Measurements from ENCODE around the gene MAPKAP1. TPM values are rescaled to one million over a fixed set of nuclear protein-coding genes. Genes with fewer than 3 reads are reported as not detected.
A peak's percentile ranks its signal among the peaks of the same experiment; 100 is the strongest.

MAPKAP1 gene
- total and polyA plus RNA-seq, 2 of the 13 experiments (the other 11 are each of a cell fraction or from before 2014, with no cell fraction given), result 45.0 to 64.3 TPM

GRCh38 chr9:125407974-125408900 is 298.8 kb downstream of the MAPKAP1 start (continued):
- TF ChIP-seq, protein P1, sequence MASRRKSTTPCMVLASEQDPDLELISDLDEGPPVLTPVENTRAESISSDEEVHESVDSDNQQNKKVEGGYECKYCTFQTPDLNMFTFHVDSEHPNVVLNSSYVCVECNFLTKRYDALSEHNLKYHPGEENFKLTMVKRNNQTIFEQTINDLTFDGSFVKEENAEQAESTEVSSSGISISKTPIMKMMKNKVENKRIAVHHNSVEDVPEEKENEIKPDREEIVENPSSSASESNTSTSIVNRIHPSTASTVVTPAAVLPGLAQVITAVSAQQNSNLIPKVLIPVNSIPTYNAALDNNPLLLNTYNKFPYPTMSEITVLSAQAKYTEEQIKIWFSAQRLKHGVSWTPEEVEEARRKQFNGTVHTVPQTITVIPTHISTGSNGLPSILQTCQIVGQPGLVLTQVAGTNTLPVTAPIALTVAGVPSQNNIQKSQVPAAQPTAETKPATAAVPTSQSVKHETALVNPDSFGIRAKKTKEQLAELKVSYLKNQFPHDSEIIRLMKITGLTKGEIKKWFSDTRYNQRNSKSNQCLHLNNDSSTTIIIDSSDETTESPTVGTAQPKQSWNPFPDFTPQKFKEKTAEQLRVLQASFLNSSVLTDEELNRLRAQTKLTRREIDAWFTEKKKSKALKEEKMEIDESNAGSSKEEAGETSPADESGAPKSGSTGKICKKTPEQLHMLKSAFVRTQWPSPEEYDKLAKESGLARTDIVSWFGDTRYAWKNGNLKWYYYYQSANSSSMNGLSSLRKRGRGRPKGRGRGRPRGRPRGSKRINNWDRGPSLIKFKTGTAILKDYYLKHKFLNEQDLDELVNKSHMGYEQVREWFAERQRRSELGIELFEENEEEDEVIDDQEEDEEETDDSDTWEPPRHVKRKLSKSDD (CRISPR knock-in tag; IDR thresholded peaks at IDR 0.05; ENCODE audit: low read depth), result no peak
- TF ChIP-seq TCF12 (IDR thresholded peaks at IDR 0.05) (no peak), TCF12 (CRISPR knock-in tag; IDR thresholded peaks at IDR 0.05) (no peak), ZNF768 (CRISPR knock-in tag; IDR thresholded peaks at IDR 0.05) (peak; percentile 69; the same call in 1 of the 2 replicates), PBX2 (CRISPR knock-in tag; IDR thresholded peaks at IDR 0.05) (no peak), ZNF652 (CRISPR knock-in tag; IDR thresholded peaks at IDR 0.05; ENCODE audit: borderline replicate concordance, low read depth) (no peak), KLF13 (CRISPR knock-in tag; IDR thresholded peaks at IDR 0.05) (no peak), EED (CRISPR knock-in tag; IDR thresholded peaks at IDR 0.05) (0 out of 2 replicates have a peak, but pooled peaks have one; percentile 23), ZKSCAN1 (IDR thresholded peaks at IDR 0.05; ENCODE audit: low read length) (no peak), ZBTB34 (CRISPR knock-in tag; IDR thresholded peaks at IDR 0.05) (no peak), ZNF589 (CRISPR knock-in tag; conservative IDR thresholded peaks at IDR 0.05) (no peak)
- TF ChIP-seq, protein P2, sequence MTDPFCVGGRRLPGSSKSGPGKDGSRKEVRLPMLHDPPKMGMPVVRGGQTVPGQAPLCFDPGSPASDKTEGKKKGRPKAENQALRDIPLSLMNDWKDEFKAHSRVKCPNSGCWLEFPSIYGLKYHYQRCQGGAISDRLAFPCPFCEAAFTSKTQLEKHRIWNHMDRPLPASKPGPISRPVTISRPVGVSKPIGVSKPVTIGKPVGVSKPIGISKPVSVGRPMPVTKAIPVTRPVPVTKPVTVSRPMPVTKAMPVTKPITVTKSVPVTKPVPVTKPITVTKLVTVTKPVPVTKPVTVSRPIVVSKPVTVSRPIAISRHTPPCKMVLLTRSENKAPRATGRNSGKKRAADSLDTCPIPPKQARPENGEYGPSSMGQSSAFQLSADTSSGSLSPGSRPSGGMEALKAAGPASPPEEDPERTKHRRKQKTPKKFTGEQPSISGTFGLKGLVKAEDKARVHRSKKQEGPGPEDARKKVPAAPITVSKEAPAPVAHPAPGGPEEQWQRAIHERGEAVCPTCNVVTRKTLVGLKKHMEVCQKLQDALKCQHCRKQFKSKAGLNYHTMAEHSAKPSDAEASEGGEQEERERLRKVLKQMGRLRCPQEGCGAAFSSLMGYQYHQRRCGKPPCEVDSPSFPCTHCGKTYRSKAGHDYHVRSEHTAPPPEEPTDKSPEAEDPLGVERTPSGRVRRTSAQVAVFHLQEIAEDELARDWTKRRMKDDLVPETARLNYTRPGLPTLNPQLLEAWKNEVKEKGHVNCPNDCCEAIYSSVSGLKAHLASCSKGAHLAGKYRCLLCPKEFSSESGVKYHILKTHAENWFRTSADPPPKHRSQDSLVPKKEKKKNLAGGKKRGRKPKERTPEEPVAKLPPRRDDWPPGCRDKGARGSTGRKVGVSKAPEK (CRISPR knock-in tag; IDR thresholded peaks at IDR 0.05; ENCODE audit: borderline replicate concordance), result no peak
- TF ChIP-seq, protein P3, sequence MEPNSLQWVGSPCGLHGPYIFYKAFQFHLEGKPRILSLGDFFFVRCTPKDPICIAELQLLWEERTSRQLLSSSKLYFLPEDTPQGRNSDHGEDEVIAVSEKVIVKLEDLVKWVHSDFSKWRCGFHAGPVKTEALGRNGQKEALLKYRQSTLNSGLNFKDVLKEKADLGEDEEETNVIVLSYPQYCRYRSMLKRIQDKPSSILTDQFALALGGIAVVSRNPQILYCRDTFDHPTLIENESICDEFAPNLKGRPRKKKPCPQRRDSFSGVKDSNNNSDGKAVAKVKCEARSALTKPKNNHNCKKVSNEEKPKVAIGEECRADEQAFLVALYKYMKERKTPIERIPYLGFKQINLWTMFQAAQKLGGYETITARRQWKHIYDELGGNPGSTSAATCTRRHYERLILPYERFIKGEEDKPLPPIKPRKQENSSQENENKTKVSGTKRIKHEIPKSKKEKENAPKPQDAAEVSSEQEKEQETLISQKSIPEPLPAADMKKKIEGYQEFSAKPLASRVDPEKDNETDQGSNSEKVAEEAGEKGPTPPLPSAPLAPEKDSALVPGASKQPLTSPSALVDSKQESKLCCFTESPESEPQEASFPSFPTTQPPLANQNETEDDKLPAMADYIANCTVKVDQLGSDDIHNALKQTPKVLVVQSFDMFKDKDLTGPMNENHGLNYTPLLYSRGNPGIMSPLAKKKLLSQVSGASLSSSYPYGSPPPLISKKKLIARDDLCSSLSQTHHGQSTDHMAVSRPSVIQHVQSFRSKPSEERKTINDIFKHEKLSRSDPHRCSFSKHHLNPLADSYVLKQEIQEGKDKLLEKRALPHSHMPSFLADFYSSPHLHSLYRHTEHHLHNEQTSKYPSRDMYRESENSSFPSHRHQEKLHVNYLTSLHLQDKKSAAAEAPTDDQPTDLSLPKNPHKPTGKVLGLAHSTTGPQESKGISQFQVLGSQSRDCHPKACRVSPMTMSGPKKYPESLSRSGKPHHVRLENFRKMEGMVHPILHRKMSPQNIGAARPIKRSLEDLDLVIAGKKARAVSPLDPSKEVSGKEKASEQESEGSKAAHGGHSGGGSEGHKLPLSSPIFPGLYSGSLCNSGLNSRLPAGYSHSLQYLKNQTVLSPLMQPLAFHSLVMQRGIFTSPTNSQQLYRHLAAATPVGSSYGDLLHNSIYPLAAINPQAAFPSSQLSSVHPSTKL (CRISPR knock-in tag; IDR thresholded peaks at IDR 0.05), result no peak; the same call in 1 of the 2 replicates
- TF ChIP-seq, protein P4, sequence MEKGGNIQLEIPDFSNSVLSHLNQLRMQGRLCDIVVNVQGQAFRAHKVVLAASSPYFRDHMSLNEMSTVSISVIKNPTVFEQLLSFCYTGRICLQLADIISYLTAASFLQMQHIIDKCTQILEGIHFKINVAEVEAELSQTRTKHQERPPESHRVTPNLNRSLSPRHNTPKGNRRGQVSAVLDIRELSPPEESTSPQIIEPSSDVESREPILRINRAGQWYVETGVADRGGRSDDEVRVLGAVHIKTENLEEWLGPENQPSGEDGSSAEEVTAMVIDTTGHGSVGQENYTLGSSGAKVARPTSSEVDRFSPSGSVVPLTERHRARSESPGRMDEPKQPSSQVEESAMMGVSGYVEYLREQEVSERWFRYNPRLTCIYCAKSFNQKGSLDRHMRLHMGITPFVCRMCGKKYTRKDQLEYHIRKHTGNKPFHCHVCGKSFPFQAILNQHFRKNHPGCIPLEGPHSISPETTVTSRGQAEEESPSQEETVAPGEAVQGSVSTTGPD (CRISPR knock-in tag; IDR thresholded peaks at IDR 0.05), result no peak

Data from HepG2 (cell line).